Endothelial cell of umbilical vein (primary cell): ENCODE data around the gene FAM53B. TPM values are rescaled to one million over a fixed set of nuclear protein-coding genes. Genes with fewer than 3 reads are reported as not detected.

Experiments used
- BruUV-seq: library from RNA; stranded (reverse); fragments of 400-500 nt; replicated peaks from 2 replicates; lab custom pipeline; 2021; lab: Mats Ljungman, UMichigan
- CTCF ChIA-PET: fragments of 300-600, 350-600 bp; sonication (Branson Sonifier 250); formaldehyde crosslinking; loops from one replicate; lab custom pipeline; 2021; ENCODE audit warnings: antibody characterized with exemption, inconsistent platforms; lab: Charles Lee
- POLR2A ChIA-PET: fragments of 300-600, 350-600 bp; sonication (Branson Sonifier 250); formaldehyde crosslinking; loops from one replicate; lab custom pipeline; 2021; ENCODE audit warnings: antibody characterized with exemption, inconsistent platforms; lab: Charles Lee
- DNase-seq: peaks from one replicate; pipeline ENCODE4 v3.0.0-alpha.2; 2011; ENCODE audit warnings: low read depth, low spot score
- FAIRE-seq: peaks from 2 replicates; lab custom pipeline; 2011; peaks lifted over from hg19 to GRCh38; lab: Jason Lieb, UNC
- H2AFZ ChIP-seq: 2 replicates; pipeline ENCODE4 v1.6.0; 2012; ENCODE audit warnings: low read depth, low read length, control low read depth, inconsistent platforms
- H3K27ac ChIP-seq: 2 replicates; pipeline ENCODE4 v1.5.1; 2011; ENCODE audit warnings: low read depth, mild to moderate bottlenecking, control low read depth, low read length, moderate library complexity; ENCODE audit not compliant: insufficient read depth
- H3K27me3 ChIP-seq, 2 experiments: 2 replicates each; pipeline versions ENCODE4 v1.6.0 to v1.6.1; 2011; ENCODE audit warnings: low read length in 2 of 2, mixed read lengths in 1 of 2; ENCODE audit not compliant: control insufficient read depth in 2 of 2, insufficient read depth in 2 of 2
- H3K36me3 ChIP-seq, 2 experiments: 2 replicates in 1 of 2; 3 replicates in 1 of 2; pipeline ENCODE4 v1.5.1; 2011; ENCODE audit warnings: low read length in 2 of 2, mild to moderate bottlenecking in 1 of 2, moderate library complexity in 1 of 2; ENCODE audit not compliant: control insufficient read depth in 2 of 2, insufficient read depth in 2 of 2; ENCODE audit errors: extremely low read depth in 1 of 2
- H3K4me1 ChIP-seq: 3 replicates; pipeline ENCODE4 v1.5.1; 2011; ENCODE audit warnings: mild to moderate bottlenecking, low read length; ENCODE audit not compliant: control insufficient read depth, insufficient read depth; ENCODE audit errors: extremely low read depth
- H3K4me2 ChIP-seq: 2 replicates; pipeline ENCODE4 v1.6.1; 2011; ENCODE audit warnings: low read length, control low read depth, mixed read lengths; ENCODE audit not compliant: insufficient read depth
- H3K4me3 ChIP-seq, 3 experiments: fragments of 200-600 bp in 1 of 3; sonication (generic), shearing (Covaris generic) in 1 of 3; replicated peaks in 1 of 3; 2 replicates each; pipeline ENCODE4 v1.5.1; 2011 to 2016; ENCODE audit warnings: control low read depth in 3 of 3, low read length in 3 of 3, mild to moderate bottlenecking in 2 of 3, inconsistent platforms in 1 of 3, low read depth in 1 of 3, moderate library complexity in 1 of 3; ENCODE audit not compliant: insufficient read depth in 1 of 3
- H3K79me2 ChIP-seq: 2 replicates; pipeline ENCODE4 v1.6.0; 2012; ENCODE audit warnings: low read length, inconsistent platforms; ENCODE audit not compliant: control insufficient read depth, insufficient read depth
- H3K9ac ChIP-seq: replicated peaks from 2 replicates; pipeline ENCODE3; 2011; ENCODE audit warnings: low read length, control low read depth; ENCODE audit not compliant: insufficient read depth; ENCODE audit errors: extremely low read depth
- H3K9me1 ChIP-seq: replicated peaks from 3 replicates; pipeline ENCODE4 v1.6.0; 2011; ENCODE audit warnings: mild to moderate bottlenecking, low read length; ENCODE audit not compliant: control insufficient read depth, insufficient read depth; ENCODE audit errors: extremely low read depth
- H3K9me3 ChIP-seq: replicated peaks from 2 replicates; pipeline ENCODE4 v1.5.1; 2012; ENCODE audit warnings: low read length, inconsistent platforms; ENCODE audit not compliant: control insufficient read depth, insufficient read depth
- H4K20me1 ChIP-seq: replicated peaks from 2 replicates; pipeline ENCODE3; 2011; ENCODE audit warnings: mild to moderate bottlenecking, low read length; ENCODE audit not compliant: control insufficient read depth, insufficient read depth; ENCODE audit errors: extremely low read depth
- EZH2 ChIP-seq: IDR thresholded peaks from 2 replicates; pipeline ENCODE4 v1.6.1; 2012; ENCODE audit warnings: borderline replicate concordance, low read depth, mild to moderate bottlenecking, moderate library complexity, low read length, inconsistent platforms; ENCODE audit not compliant: severe bottlenecking
- FOS ChIP-seq: IDR thresholded peaks from 2 replicates; pipeline ENCODE4 v1.6.1; 2011; ENCODE audit warnings: mild to moderate bottlenecking, low read length, moderate library complexity, borderline replicate concordance; ENCODE audit not compliant: insufficient read depth
- GATA2 ChIP-seq: IDR thresholded peaks from 2 replicates; pipeline ENCODE4 v1.7.0; 2011; ENCODE audit warnings: low read depth, mild to moderate bottlenecking, moderate library complexity, mixed read lengths, low read length; ENCODE audit not compliant: insufficient read length, insufficient read depth
- JUN ChIP-seq: IDR thresholded peaks from 2 replicates; pipeline ENCODE4 v1.6.1; 2011; ENCODE audit warnings: borderline replicate concordance, low read depth; ENCODE audit not compliant: insufficient read length, insufficient read depth
- MYC ChIP-seq: IDR thresholded peaks from one replicate; pipeline ENCODE4 v1.6.1; 2011; ENCODE audit warnings: mild to moderate bottlenecking, low read depth, low read length
- POLR2A ChIP-seq: IDR thresholded peaks from 2 replicates; pipeline ENCODE4 v1.6.1; 2012; ENCODE audit warnings: low read depth, mild to moderate bottlenecking, control low read depth, low read length
- POLR2AphosphoS5 ChIP-seq: IDR thresholded peaks from 2 replicates; pipeline ENCODE4 v1.6.1; 2012; ENCODE audit warnings: low read depth, mild to moderate bottlenecking, control low read depth, low read length, moderate library complexity; ENCODE audit not compliant: insufficient read depth
- dilution Hi-C: fragments of 300-500 bp; cut with MboI; formaldehyde crosslinking; loops from one replicate; pipeline ENCODE4 v1.15.0; 2019; ENCODE audit warnings: low sequenced_read_pairs; ENCODE audit not compliant: extremely low pct_ligation_motif_present
- intact Hi-C: fragments of 100-400 bp; cut with micrococcal nuclease; formaldehyde crosslinking; loops from one replicate; pipeline ENCODE4 v1.10.0; 2022
- polyA plus RNA-seq, 4 experiments: library from polyadenylated mRNA; depleted of rRNA in 3 of 4; stranded (reverse) in 3 of 4; unstranded in 1 of 4; fragments of >200 nt; gene quantifications; 2 replicates each; pipeline versions ENCODE4 v1.2.1 to v1.2.3, GENCODE V29; 2011 to 2012; ENCODE audit warnings: missing spikeins in 1 of 4
- total RNA-seq: library from RNA; stranded (reverse); gene quantifications from 2 replicates; pipeline ENCODE4 v1.2.3, GENCODE V29; 2021
- TF ChIP-seq, protein P1 (sequence below): IDR thresholded peaks from 2 replicates; pipeline ENCODE4 v1.6.1; 2011; ENCODE audit not compliant: insufficient read depth, insufficient read length
- TF ChIP-seq, protein P2 (sequence below), 2 donors: IDR thresholded peaks; 1 replicate in 1 of 2; 2 replicates in 1 of 2; pipeline ENCODE4 v1.5.1; 2011; ENCODE audit warnings: low read length in 2 of 2, mild to moderate bottlenecking in 2 of 2, moderate library complexity in 2 of 2, control low read depth in 1 of 2, inconsistent platforms in 1 of 2, low read depth in 1 of 2; ENCODE audit not compliant: insufficient read depth in 1 of 2; ENCODE audit errors: extremely low read depth in 1 of 2

FAM53B gene
- total and polyA plus RNA-seq, 2 donors (not counting 3 experiments of a cell fraction or from before 2014, with no cell fraction given), result 8.5 to 21.1 TPM

- DNase-seq, result no peak
- Histone ChIP-seq H3K79me2 (no peaks in the 10 kb centered on the region), H3K36me3 (no peaks in the 10 kb centered on the region), H3K9me3 (no peaks in the 10 kb centered on the region), H3K4me1 (no peaks in the 10 kb centered on the region), H2AFZ (no peak overlapping the region), H3K27ac (no peak overlapping the region), H3K9ac (no peak overlapping the region), H3K27me3 (no peaks in the 10 kb centered on the region), H3K4me3 (no peak overlapping the region), H3K9me1 (no peaks in the 10 kb centered on the region), H3K4me2 (no peak overlapping the region), H4K20me1 (no peaks in the 10 kb centered on the region)
- no TSS peak for BruUV-seq
- dilution Hi-C loops (no loop called here), intact Hi-C loops (loop anchor here (10.0 kb wide), 1 partner anchor 165 kb away; the partner anchor contains the start of gene ABRAXAS2)
- POLR2A ChIA-PET, result no interaction called here
- CTCF ChIA-PET, result no interaction called here
- TF ChIP-seq JUN, result no peak
- TF ChIP-seq FOS, result no peak
- no peak for TF ChIP-seq POLR2AphosphoS5
- TF ChIP-seq, protein P1, sequence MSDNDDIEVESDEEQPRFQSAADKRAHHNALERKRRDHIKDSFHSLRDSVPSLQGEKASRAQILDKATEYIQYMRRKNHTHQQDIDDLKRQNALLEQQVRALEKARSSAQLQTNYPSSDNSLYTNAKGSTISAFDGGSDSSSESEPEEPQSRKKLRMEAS, result no peak
- TF ChIP-seq GATA2, result no peak
- no peak for TF ChIP-seq EZH2
- TF ChIP-seq POLR2A, result no peak
- TF ChIP-seq, protein P2, sequence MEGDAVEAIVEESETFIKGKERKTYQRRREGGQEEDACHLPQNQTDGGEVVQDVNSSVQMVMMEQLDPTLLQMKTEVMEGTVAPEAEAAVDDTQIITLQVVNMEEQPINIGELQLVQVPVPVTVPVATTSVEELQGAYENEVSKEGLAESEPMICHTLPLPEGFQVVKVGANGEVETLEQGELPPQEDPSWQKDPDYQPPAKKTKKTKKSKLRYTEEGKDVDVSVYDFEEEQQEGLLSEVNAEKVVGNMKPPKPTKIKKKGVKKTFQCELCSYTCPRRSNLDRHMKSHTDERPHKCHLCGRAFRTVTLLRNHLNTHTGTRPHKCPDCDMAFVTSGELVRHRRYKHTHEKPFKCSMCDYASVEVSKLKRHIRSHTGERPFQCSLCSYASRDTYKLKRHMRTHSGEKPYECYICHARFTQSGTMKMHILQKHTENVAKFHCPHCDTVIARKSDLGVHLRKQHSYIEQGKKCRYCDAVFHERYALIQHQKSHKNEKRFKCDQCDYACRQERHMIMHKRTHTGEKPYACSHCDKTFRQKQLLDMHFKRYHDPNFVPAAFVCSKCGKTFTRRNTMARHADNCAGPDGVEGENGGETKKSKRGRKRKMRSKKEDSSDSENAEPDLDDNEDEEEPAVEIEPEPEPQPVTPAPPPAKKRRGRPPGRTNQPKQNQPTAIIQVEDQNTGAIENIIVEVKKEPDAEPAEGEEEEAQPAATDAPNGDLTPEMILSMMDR (IDR thresholded peaks at IDR 0.05; ENCODE audit: extremely low read depth in 1 of 2, insufficient read depth in 1 of 2, low read depth in 1 of 2, low read length in 2 of 2), result no peak
- no peak for TF ChIP-seq MYC
- FAIRE-seq, result no peak
These were observed 104.1 kb downstream of the FAM53B start for GRCh38 chr10:124640056-124640455.
